ENCODE data around the gene CASP2.

CASP2 gene

DNA sequence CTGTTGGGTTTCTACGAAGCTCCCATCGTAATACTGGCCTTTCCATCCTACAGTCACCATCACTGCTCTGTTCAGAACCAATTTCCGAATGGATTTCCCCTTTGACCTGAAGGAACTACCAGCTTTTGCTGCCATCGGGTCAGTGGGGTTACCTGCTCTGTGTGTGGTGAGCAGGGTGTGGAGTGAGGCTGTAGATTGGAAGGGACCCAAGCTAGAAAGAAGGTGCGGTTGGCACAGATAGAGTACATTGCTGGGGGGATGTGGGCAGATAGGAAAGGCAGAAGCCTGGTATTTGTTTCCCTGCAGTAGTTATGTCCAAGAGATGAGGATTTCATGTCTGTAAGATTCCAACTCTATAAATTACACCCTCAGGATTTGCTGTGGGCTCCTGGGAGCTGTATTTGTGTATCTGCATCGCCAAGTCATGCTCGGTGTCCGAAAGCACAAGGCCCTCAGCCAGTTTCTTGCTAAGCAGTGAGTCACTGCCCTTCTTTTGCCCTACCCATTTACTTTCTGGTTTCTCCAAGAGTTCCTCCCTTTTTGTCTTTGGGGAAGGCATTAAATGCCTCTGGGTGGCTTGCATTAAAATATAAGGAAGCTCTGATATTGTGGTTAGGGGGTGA lies 43.1 kb downstream of the CASP2 start:
- no peak for TF ChIP-seq ZFX (IDR thresholded peaks at IDR 0.05)
- H3K27ac ChIP-seq, result no peak overlapping the region

GRCh38 chr7:143334244-143334643 lies 46.1 kb downstream of the CASP2 start:
- TF ChIP-seq, protein P1, sequence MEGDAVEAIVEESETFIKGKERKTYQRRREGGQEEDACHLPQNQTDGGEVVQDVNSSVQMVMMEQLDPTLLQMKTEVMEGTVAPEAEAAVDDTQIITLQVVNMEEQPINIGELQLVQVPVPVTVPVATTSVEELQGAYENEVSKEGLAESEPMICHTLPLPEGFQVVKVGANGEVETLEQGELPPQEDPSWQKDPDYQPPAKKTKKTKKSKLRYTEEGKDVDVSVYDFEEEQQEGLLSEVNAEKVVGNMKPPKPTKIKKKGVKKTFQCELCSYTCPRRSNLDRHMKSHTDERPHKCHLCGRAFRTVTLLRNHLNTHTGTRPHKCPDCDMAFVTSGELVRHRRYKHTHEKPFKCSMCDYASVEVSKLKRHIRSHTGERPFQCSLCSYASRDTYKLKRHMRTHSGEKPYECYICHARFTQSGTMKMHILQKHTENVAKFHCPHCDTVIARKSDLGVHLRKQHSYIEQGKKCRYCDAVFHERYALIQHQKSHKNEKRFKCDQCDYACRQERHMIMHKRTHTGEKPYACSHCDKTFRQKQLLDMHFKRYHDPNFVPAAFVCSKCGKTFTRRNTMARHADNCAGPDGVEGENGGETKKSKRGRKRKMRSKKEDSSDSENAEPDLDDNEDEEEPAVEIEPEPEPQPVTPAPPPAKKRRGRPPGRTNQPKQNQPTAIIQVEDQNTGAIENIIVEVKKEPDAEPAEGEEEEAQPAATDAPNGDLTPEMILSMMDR (conservative IDR thresholded peaks at IDR 0.05), result no peak
- TF ChIP-seq ZFX (IDR thresholded peaks at IDR 0.05), result no peak
- H3K27ac ChIP-seq, result no peak overlapping the region

GRCh38 chr7:143337216-143337615 lies 49.1 kb downstream of the CASP2 start:
- H3K27ac ChIP-seq, result no peak overlapping the region
- TF ChIP-seq, protein P1 (conservative IDR thresholded peaks at IDR 0.05), result no peak
- TF ChIP-seq ZFX (IDR thresholded peaks at IDR 0.05), result no peak

GRCh38 chr7:143341842-143342241 lies 53.7 kb downstream of the CASP2 start:
- no peak overlapping the region for H3K27ac ChIP-seq
- TF ChIP-seq ZFX (IDR thresholded peaks at IDR 0.05), result no peak

GRCh38 chr7:143343596-143343995 lies 55.4 kb downstream of the CASP2 start:
- TF ChIP-seq, protein P1 (conservative IDR thresholded peaks at IDR 0.05), result no peak
- TF ChIP-seq ZFX (IDR thresholded peaks at IDR 0.05), result no peak

GRCh38 chr7:143345428-143345900 lies 57.3 kb downstream of the CASP2 start:
- H3K27ac ChIP-seq, result no peak overlapping the region
- TF ChIP-seq, protein P1 (conservative IDR thresholded peaks at IDR 0.05), result no peak
- no peak for TF ChIP-seq ZFX (IDR thresholded peaks at IDR 0.05)

More at GRCh38 chr7:143343596-143343995, 55.4 kb downstream of the CASP2 start:
- H3K27ac ChIP-seq, result no peak overlapping the region

- no peak overlapping the region for H3K27ac ChIP-seq
- no peak for TF ChIP-seq ZFX (IDR thresholded peaks at IDR 0.05)
- TF ChIP-seq, protein P1 (conservative IDR thresholded peaks at IDR 0.05), result no peak
These were observed 57.9 kb downstream of the CASP2 start for GRCh38 chr7:143346018-143346417.

GRCh38 chr7:143347950-143348349 lies 59.8 kb downstream of the CASP2 start:
- TF ChIP-seq, protein P1 (conservative IDR thresholded peaks at IDR 0.05), result no peak
- TF ChIP-seq ZFX (IDR thresholded peaks at IDR 0.05), result no peak

More at GRCh38 chr7:143347950-143348349, 59.8 kb downstream of the CASP2 start:
- no peak overlapping the region for H3K27ac ChIP-seq

All from C4-2B (cell line).